ENCODE data around the gene RAD51B. TPM values are rescaled to one million over a fixed set of nuclear protein-coding genes. Genes with fewer than 3 reads are reported as not detected.
"Not testable (repeated sequence)": the region's sequence is repeated elsewhere in the genome, so short reads cannot be mapped to it uniquely, and the experiment has no call there.

RAD51B gene
- total RNA-seq, 1 experiment from 2014 or later: 7.2 TPM

DNA sequence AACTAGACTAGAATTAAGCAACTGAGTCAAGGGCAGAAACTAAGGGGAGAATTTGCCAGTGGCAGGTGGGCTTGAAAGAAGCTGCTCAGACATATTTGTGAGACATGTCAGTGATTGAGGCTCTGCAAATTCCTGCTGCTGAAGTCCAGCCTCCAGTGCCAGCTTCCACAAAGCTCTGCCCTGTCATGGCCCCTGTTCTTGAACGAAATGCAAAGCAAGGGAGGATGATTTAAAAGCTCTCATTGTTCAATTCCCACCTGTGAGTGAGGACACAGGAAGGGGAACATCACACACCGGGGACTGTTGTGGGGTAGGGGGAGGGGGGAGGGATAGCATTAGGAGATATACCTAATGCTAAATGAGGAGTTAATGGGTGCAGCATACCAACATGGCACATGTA is 439.4 kb downstream of the RAD51B start:
- H3K36me3 ChIP-seq, H3K4me3 ChIP-seq, H3K9me3 ChIP-seq, H3K27me3 ChIP-seq, DNase-seq: not testable (repeated sequence)

- no peaks in the 10 kb centered on the region for H3K27me3 ChIP-seq
- DNase-seq: no peak
These were observed 440.5 kb downstream of the RAD51B start for GRCh38 chr14:68260121-68260520.

DNA sequence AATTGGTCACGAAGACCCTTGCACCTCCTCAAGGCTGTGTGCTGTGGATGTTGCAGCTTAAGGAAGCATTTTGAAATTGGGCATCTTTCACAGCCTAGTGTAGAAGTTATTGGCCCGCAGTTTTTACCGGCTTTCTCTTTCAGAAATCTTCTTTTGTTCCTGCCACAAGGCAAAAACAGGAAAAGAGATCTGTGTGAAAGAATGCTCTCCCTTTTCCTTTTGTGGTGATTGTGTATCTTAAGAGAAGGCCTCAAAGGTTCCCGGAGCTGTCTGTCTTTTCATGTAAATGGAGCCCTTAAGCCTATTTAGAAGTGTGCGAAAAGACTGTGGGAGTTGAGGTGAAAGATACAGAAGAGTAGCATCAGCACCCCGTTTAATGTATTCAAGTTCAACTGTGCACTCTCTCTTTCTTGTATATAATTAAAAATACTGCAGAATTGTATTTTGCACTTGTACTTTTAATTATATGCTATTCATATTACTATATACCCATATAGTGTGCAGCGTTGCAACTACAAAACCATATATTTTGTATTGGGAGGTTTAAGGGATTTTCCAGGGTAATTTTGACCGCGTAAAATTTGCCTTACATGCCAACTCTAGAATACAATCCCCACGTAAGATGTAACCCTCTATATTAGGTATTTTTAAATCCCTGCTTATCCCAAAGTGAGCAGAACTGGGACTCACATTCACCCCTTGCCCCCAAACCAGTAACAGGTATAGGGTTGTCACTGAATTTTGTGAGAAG is 441.7 kb downstream of the RAD51B start:
- DNase-seq: no peak
- H3K36me3 ChIP-seq: no peaks in the 10 kb centered on the region
- no peaks in the 10 kb centered on the region for H3K9me3 ChIP-seq
- H3K4me3 ChIP-seq: no peak overlapping the region
- no peaks in the 10 kb centered on the region for H3K27me3 ChIP-seq

More at GRCh38 chr14:68260121-68260520, 440.5 kb downstream of the RAD51B start:
- Histone ChIP-seq H3K4me3 (no peak overlapping the region), H3K9me3 (no peaks in the 10 kb centered on the region), H3K36me3 (no peaks in the 10 kb centered on the region)

- no peak for DNase-seq
- Histone ChIP-seq H3K27me3 (no peaks in the 10 kb centered on the region), H3K4me3 (no peak overlapping the region), H3K36me3 (no peaks in the 10 kb centered on the region), H3K9me3 (no peaks in the 10 kb centered on the region)
These were observed 443.0 kb downstream of the RAD51B start for GRCh38 chr14:68262567-68262966.

GRCh38 chr14:68263563-68264259 is 444.1 kb downstream of the RAD51B start:
- Histone ChIP-seq H3K9me3 (no peaks in the 10 kb centered on the region), H3K4me3 (no peak overlapping the region), H3K27me3 (no peaks in the 10 kb centered on the region), H3K36me3 (no peaks in the 10 kb centered on the region)
- no peak for DNase-seq

DNA sequence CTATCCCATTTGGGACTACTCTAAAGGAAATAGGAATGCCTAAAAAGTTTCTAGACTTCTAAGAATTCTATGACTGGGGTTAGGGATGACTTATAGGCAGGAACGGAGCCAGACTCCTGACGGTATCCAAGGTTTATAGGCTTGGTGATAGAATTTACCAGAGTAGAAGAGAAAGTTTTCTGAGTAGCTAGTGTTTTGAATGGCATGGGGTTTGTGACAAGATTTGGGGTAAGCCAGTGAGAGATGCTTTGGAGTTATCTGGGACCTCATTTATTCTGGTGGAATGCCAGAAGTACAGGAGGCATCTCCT is 444.6 kb downstream of the RAD51B start:
- peak; percentile 50 for DNase-seq
- no peaks in the 10 kb centered on the region for H3K9me3 ChIP-seq
- no peaks in the 10 kb centered on the region for H3K27me3 ChIP-seq
- no peak overlapping the region for H3K4me3 ChIP-seq
- no peaks in the 10 kb centered on the region for H3K36me3 ChIP-seq

GRCh38 chr14:68266998-68267397 is 447.4 kb downstream of the RAD51B start:
- Histone ChIP-seq H3K4me3 (no peak overlapping the region), H3K9me3 (no peaks in the 10 kb centered on the region), H3K27me3 (no peaks in the 10 kb centered on the region), H3K36me3 (no peaks in the 10 kb centered on the region)
- no peak for DNase-seq

GRCh38 chr14:68268197-68268596 is 448.6 kb downstream of the RAD51B start:
- H3K36me3 ChIP-seq: no peaks in the 10 kb centered on the region
- H3K9me3 ChIP-seq: no peaks in the 10 kb centered on the region
- DNase-seq: no peak
- no peak overlapping the region for H3K4me3 ChIP-seq
- H3K27me3 ChIP-seq: no peaks in the 10 kb centered on the region

DNA sequence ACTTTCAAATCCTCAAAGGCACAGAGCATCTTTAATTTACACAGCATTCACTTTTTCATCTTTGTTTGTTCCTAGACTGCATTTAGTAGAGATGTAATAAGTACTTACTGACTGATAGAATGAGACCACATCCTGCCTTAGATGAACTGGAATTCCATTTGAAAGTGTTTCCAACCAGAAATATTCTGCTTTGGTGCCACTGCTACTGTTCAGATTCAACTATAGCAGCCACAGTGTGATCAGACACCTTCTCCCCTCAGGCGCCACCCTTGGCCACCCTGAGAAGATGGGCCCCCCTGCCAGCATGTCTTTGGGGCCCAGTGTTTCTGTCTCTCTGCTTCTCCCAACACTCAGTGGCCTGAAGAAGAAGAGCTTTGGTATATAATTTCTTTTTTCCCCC is 449.1 kb downstream of the RAD51B start:
- Histone ChIP-seq H3K27me3 (no peaks in the 10 kb centered on the region), H3K9me3 (no peaks in the 10 kb centered on the region), H3K36me3 (no peaks in the 10 kb centered on the region), H3K4me3 (no peak overlapping the region)
- no peak for DNase-seq

DNA sequence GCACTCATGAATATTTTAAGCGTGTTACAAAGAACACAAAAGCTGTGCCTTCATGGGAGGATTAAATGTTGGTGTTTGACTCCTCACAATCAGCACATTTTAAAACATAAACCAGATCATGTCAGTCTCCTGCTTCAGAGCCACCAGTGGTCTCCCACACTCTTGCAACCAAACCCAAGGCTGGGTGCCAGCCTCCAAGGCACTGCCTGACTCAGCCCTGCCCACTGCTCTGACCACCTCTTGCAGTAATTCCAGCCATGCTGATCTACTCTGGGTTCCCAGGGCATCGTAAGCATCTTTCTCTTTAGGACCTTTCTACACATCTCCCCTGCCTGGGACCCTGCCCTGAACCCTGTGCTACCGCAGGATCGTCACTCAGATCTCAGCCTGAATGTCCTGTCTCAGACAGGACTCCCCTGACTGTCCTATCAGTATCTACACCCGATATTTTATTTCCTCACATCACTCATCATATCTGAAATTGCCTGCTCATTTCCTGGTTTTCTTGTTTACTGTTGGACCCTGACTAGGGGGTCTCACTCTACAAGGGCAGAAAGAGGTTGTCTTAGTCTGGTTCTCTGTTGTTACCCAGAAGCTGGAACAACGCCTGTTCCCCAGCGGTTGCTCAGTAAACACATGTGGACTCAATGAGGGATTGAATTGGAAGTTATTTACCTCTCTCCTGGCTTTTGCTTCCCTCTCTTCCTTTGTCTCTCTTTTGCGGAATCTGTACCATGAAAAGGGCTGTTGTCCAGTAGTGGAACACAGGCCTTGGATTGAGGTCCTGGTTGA is 449.8 kb downstream of the RAD51B start:
- Histone ChIP-seq H3K9me3 (no peaks in the 10 kb centered on the region), H3K27me3 (no peaks in the 10 kb centered on the region), H3K36me3 (no peaks in the 10 kb centered on the region), H3K4me3 (no peak overlapping the region)
- peak; percentile 12 for DNase-seq

- Histone ChIP-seq H3K36me3 (no peaks in the 10 kb centered on the region), H3K27me3 (no peaks in the 10 kb centered on the region), H3K9me3 (no peaks in the 10 kb centered on the region), H3K4me3 (no peak overlapping the region)
- DNase-seq: no peak
These were observed 450.8 kb downstream of the RAD51B start for GRCh38 chr14:68270342-68270741.

GRCh38 chr14:68271913-68272391 is 452.4 kb downstream of the RAD51B start:
- Histone ChIP-seq H3K9me3 (no peaks in the 10 kb centered on the region), H3K36me3 (no peaks in the 10 kb centered on the region), H3K4me3 (no peak overlapping the region), H3K27me3 (no peaks in the 10 kb centered on the region)
- no peak for DNase-seq

DNA sequence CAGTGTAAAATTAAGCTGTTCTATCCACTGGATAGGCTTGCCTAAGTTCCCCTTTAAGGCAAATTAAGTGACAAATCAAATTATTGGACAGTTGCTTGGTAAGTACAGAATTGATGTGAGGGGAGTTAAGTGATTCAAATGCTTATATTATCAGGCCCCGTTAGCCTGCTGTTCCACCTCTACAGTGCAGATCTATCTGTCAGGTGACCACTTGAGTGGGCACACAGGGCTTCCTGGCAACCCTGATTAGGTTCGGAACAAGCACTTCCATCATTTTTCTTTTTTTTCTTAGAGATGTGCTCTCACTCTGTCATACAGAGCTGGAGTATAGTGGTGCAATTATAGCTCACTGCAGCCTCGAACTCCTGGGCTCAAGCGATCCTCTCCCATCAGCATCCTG is 453.8 kb downstream of the RAD51B start:
- no peaks in the 10 kb centered on the region for H3K27me3 ChIP-seq
- H3K36me3 ChIP-seq: no peaks in the 10 kb centered on the region
- H3K9me3 ChIP-seq: no peaks in the 10 kb centered on the region
- DNase-seq: no peak
- no peak overlapping the region for H3K4me3 ChIP-seq

- no peak overlapping the region for H3K4me3 ChIP-seq
- H3K36me3 ChIP-seq: no peaks in the 10 kb centered on the region
- no peaks in the 10 kb centered on the region for H3K9me3 ChIP-seq
- H3K27me3 ChIP-seq: no peaks in the 10 kb centered on the region
- no peak for DNase-seq
These were observed 455.1 kb downstream of the RAD51B start for GRCh38 chr14:68274725-68275124.

DNA sequence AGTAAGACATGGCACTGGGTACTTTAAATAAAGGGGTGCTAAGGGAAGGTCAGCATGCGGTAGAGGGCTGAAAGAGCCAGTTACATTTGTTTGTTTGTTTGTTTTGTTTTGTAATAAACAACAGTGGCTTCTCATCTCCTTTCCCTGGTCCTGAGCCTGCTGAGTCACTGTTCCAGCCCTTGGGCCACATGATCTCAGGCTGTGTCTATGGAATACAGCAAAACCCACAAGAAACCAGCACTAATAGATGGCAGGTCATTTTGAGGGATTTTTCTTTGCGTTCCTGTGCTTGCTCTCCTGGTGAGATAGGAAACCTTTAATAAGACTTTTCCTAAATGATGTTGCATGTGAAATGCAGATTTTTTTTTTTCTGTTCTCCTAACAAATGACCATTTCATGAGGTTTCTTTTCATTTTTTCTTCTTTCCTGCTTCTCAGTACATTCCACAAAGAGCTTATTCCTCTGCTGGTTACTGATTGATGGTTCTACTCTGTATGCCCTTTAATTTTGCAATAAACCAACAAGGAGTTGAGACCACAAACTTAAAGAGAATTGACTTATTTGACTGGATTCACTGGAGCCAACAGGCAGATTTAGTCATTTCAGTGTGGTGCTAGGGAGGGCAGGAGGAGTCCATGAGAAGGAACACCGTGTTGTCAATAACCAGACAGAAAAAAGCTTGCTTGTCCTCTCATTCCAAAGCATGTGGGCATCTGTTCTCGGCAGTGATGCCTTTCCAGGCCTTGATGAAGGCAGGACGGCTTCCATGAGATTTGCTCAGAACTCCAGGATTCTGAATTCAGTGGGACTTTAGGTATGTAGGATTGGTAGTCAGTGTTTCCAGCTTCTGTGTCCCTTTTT is 459.2 kb downstream of the RAD51B start:
- Histone ChIP-seq H3K4me3 (no peak overlapping the region), H3K27me3 (no peaks in the 10 kb centered on the region), H3K9me3 (no peaks in the 10 kb centered on the region), H3K36me3 (no peaks in the 10 kb centered on the region)
- peak; percentile 52 for DNase-seq

DNA sequence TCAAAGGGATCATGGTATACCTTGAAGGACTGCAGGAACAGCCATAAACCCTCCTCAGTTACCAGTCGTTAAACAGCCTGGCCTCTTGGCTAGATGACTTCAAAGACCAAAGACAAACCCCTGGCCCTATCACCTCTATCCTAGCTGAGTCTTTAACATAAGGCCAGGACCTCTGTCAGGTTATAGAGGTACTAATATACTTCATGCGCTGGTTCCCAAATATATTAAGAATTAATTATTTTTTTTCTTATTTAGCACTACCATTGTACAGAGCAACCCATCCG is 459.8 kb downstream of the RAD51B start:
- no peak for DNase-seq
- no peak overlapping the region for H3K4me3 ChIP-seq
- no peaks in the 10 kb centered on the region for H3K27me3 ChIP-seq
- no peaks in the 10 kb centered on the region for H3K9me3 ChIP-seq
- no peaks in the 10 kb centered on the region for H3K36me3 ChIP-seq

DNA sequence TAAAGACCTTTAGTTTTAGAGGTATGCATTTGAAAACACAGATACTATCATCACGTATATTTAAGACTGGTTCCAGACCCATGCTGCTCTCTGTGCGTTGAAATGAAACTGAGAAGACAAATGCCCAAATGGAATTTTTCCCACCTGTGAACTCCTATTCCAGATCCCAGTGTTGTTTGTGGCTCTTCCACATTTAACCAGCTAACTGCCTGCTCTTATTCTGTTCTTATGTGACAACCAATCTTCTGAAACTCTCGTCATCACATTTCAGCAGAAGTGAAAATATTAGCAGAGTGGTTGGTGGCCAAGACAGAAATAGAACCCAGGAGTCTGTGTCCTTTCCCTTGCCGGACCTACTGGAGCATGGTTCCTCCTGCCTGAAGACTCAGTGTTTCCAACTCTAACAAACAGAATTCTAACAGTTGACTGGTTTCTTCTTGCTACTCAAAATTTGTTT is 460.2 kb downstream of the RAD51B start:
- H3K4me3 ChIP-seq: no peak overlapping the region
- no peaks in the 10 kb centered on the region for H3K27me3 ChIP-seq
- DNase-seq: no peak
- H3K36me3 ChIP-seq: no peaks in the 10 kb centered on the region
- H3K9me3 ChIP-seq: no peaks in the 10 kb centered on the region

Data from MG63 (cell line).